Calu3 (cell line): ENCODE data around the gene ABHD15. TPM values are rescaled to one million over a fixed set of nuclear protein-coding genes. Genes with fewer than 3 reads are reported as not detected.

Experiments
- BruUV-seq: library from RNA; stranded (reverse); fragments of 400-500 nt; replicated peaks from 2 replicates; lab custom pipeline; 2021; lab: Mats Ljungman, UMichigan
- CTCF ChIA-PET: fragments of 300-600 bp; sonication (Branson Sonifier 250); formaldehyde crosslinking; loops from one replicate; lab custom pipeline; 2022; ENCODE audit warnings: antibody characterized with exemption; lab: Charles Lee
- DNase-seq: peaks from one replicate; pipeline ENCODE4 v3.0.0; 2022
- H3K27ac Mint-ChIP-seq: one replicate; pipeline ENCODE4 v1.8.0; 2022; ENCODE audit warnings: mixed read lengths; ENCODE audit not compliant: unreplicated experiment
- H3K27me3 Mint-ChIP-seq: one replicate; pipeline ENCODE4 v1.8.0; 2022; ENCODE audit warnings: mixed read lengths; ENCODE audit not compliant: unreplicated experiment
- H3K36me3 Mint-ChIP-seq: one replicate; pipeline ENCODE4 v1.8.0; 2022; ENCODE audit warnings: mild to moderate bottlenecking, moderate library complexity, mixed read lengths; ENCODE audit not compliant: insufficient read depth, unreplicated experiment
- H3K4me1 Mint-ChIP-seq: one replicate; pipeline ENCODE4 v1.8.0; 2022; ENCODE audit warnings: mild to moderate bottlenecking, low read depth, mixed read lengths; ENCODE audit not compliant: unreplicated experiment
- H3K4me3 Mint-ChIP-seq: one replicate; pipeline ENCODE4 v1.8.0; 2022; ENCODE audit warnings: mild to moderate bottlenecking, low read depth, moderate library complexity, mixed read lengths; ENCODE audit not compliant: unreplicated experiment
- H3K9me3 Mint-ChIP-seq: one replicate; pipeline ENCODE4 v1.8.0; 2022; ENCODE audit warnings: low read depth, mixed read lengths; ENCODE audit not compliant: unreplicated experiment
- CTCF ChIP-seq: fragments of 200-600 bp; IDR thresholded peaks from one replicate; pipeline ENCODE4 v1.8.0; 2022; ENCODE audit warnings: antibody characterized with exemption; ENCODE audit not compliant: unreplicated experiment
- intact Hi-C: fragments of 100-400 bp; cut with micrococcal nuclease; formaldehyde crosslinking; loops from one replicate; pipeline ENCODE4 v1.10.0; 2022; ENCODE audit not compliant: unreplicated experiment
- total RNA-seq: library from RNA; stranded (reverse); gene quantifications from 2 replicates; pipeline ENCODE4 v1.2.3, GENCODE V29; 2022

ABHD15 gene
- total RNA-seq, 1 experiment from 2014 or later = 12.5 TPM

- Mint-ChIP-seq H3K9me3 (no peaks in the 10 kb centered on the region), H3K4me1 (no peaks in the 10 kb centered on the region), H3K4me3 (no peak overlapping the region), H3K27ac (no peak overlapping the region), H3K36me3 (peaks cover 40% of the 10 kb centered on the region), H3K27me3 (no peaks in the 10 kb centered on the region)
- intact Hi-C loops = no loop called here
- DNase-seq = no peak
- CTCF ChIA-PET = no interaction called here
- TF ChIP-seq CTCF = no peak
- BruUV-seq = no TSS peak
Measured at GRCh38 chr17:29518359-29518758, 48.5 kb downstream of the ABHD15 start.

- intact Hi-C loops = no loop called here
- Mint-ChIP-seq H3K9me3 (no peaks in the 10 kb centered on the region), H3K4me3 (no peak overlapping the region), H3K27ac (no peak overlapping the region), H3K36me3 (peaks cover 31% of the 10 kb centered on the region), H3K4me1 (no peaks in the 10 kb centered on the region), H3K27me3 (no peaks in the 10 kb centered on the region)
- no peak for DNase-seq
- CTCF ChIA-PET = interaction anchor here (0.6 to 1.5 kb wide), 4 partner anchors 34 to 1275 kb away, joined by 3 to 5 read pairs (median 3); no protein-coding TSS in a partner anchor
- no peak for TF ChIP-seq CTCF
- no TSS peak for BruUV-seq
Measured at GRCh38 chr17:29514792-29515191, 52.0 kb downstream of the ABHD15 start.

GRCh38 chr17:29510953-29511352 lies 55.9 kb downstream of the ABHD15 start:
- Mint-ChIP-seq H3K27ac (no peak overlapping the region), H3K27me3 (no peaks in the 10 kb centered on the region), H3K4me1 (no peaks in the 10 kb centered on the region), H3K9me3 (no peaks in the 10 kb centered on the region), H3K36me3 (no peaks in the 10 kb centered on the region), H3K4me3 (no peak overlapping the region)
- CTCF ChIA-PET = no interaction called here
- intact Hi-C loops = no loop called here
- DNase-seq = no peak
- TF ChIP-seq CTCF = no peak
- no TSS peak for BruUV-seq

Other genes starting within 250 kb of the ABHD15 start
- gene TAOK1, start 176.7 kb downstream of the ABHD15 start, total RNA-seq = 72.7 and 78.1 TPM in 2 replicates
- gene TP53I13, start 1.7 kb upstream of the ABHD15 start, total RNA-seq = 32.8 and 35.1 TPM in 2 replicates
- 46.3 and 47.7 TPM in 2 replicates for gene GIT1, start 22.6 kb upstream of the ABHD15 start, total RNA-seq
- gene ANKRD13B, start 26.1 kb upstream of the ABHD15 start, total RNA-seq = 8.8 TPM in 2 replicates
- 0.47 and 0.49 TPM in 2 replicates for gene CORO6, start 55.9 kb upstream of the ABHD15 start, total RNA-seq